Measurements from ENCODE around the gene RBM34.

GRCh38 chr1:235168375-235168774 lies 7.3 kb upstream of the RBM34 start:
- TF ChIP-seq CTCF (conservative IDR thresholded peaks at IDR 0.05) = no peak
- TF ChIP-seq EZH2 (IDR thresholded peaks at IDR 0.05; ENCODE audit: low read depth) = no peak

Data from PC-9 (cell line).